HG03103 (cell line): ENCODE results near the gene CCDC87.
A peak's percentile ranks its signal among the peaks of the same experiment; 100 is the strongest.
"Not testable (repeated sequence)": the region's sequence is repeated elsewhere in the genome, so short reads cannot be mapped to it uniquely, and the experiment has no call there.

ENCODE experiments used
- ATAC-seq: cut with Tn5 transposase; IDR thresholded peaks from one replicate; pipeline ENCODE4 v1.9.1; 2021; ENCODE audit warnings: low read depth; ENCODE audit not compliant: unreplicated experiment

Gene CCDC87

GRCh38 chr11:66616379-66617154, 23.7 kb upstream of the CCDC87 start, which contains the start of gene RBM14:
Gene RBM14 (plus strand): TSS chr11:66616630. CDS start chr11:66616721, 91 bp downstream.
- peak; percentile 87 for ATAC-seq

- ATAC-seq, result no peak
Measured at GRCh38 chr11:66614073-66614472, 21.2 kb upstream of the CCDC87 start.

- ATAC-seq, result no peak
Measured at GRCh38 chr11:66612458-66612857, 19.6 kb upstream of the CCDC87 start.

DNA sequence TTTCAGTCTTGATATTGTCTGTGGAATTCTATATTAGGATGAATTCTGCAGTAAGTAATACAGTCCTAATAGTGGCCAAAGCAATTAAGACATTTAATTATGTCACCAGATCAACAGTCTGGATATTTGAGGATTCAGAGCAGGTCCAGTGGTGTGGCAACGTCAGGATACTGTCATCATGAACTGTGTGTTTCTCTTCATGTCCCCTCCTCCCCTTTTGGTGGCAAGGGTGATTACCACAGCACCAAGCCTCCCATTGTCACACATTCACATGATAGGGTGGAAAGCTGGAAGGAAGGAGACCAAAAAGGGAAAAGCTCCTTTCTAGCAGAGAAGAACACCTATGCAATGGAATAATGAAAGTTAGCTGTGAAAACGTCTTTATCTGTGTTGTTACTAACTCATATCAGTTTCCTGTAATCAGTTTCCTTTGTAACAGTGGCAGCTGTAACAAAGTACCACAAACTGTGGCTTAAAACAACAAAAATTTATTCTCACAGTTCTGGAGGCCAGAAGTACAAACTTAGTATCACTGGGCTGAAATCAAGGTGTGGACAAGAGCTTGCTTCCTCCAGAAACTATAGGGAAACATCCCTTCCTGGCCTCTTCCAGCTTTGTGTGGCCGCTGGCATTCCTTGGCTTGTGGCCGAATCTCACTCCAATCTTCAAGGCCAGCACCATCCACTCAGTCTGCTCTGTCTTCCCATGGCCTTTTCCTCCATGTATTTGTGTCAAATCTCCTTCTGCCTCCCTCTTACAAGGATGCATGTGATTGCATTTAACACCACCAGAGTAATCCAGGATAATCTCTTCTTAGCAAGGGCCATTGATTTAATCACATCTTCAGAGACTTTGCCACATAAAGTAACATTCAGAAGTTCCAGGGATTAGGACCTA, 17.1 kb upstream of the CCDC87 start:
- ATAC-seq, result no peak

- ATAC-seq, result no peak
Measured at GRCh38 chr11:66607126-66607834, 14.4 kb upstream of the CCDC87 start.

- ATAC-seq, result not testable (repeated sequence)
Measured at GRCh38 chr11:66606608-66607007, 13.7 kb upstream of the CCDC87 start.

- no peak for ATAC-seq
Measured at GRCh38 chr11:66604155-66604554, 11.3 kb upstream of the CCDC87 start.

DNA sequence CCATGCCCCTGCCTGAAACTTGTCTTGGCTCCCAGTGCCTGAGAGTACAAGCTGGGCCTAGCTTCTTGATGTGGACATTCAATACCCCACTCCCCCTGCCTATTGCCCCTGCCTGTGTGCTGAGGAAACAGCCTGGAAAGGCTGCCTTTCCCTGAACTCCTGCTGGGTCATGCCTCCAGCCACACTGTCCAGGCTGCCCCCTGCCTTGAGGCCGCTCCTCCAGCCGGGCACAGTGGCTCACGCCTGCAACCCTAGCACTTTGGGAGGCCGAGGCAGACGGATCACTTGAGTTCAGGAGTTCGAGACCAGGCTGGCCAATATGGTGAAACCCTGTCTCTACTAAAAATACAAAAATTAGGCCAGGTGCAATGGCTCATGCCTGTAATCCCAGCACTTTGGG, 10.2 kb upstream of the CCDC87 start:
- ATAC-seq, result no peak

GRCh38 chr11:66600631-66601233, 7.9 kb upstream of the CCDC87 start:
- no peak for ATAC-seq

GRCh38 chr11:66600219-66600618, 7.4 kb upstream of the CCDC87 start:
- no peak for ATAC-seq

- ATAC-seq, result no peak
Measured at GRCh38 chr11:66598993-66599392, 6.1 kb upstream of the CCDC87 start.

GRCh38 chr11:66595245-66595904, 2.5 kb upstream of the CCDC87 start:
- ATAC-seq, result no peak

DNA sequence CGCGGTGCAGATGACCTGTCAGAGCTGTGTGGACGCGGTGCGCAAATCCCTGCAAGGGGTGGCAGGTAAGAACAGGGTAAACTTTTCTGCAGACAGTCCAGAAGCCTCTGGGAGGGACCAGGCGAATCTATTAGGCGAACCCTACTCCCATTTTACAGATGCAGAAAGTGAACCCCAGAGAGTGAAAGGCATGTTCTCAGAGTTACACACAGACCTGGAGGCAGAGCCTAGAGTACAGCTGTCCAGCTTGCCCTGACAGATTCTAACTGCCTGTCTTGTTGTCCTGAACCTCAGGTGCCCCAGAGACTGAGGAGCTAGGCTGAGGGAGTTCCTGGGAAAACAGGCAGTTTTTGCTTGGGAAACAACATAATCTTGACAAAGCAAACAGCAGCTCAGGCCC, 787 bp upstream of the CCDC87 start:
- ATAC-seq, result no peak

DNA sequence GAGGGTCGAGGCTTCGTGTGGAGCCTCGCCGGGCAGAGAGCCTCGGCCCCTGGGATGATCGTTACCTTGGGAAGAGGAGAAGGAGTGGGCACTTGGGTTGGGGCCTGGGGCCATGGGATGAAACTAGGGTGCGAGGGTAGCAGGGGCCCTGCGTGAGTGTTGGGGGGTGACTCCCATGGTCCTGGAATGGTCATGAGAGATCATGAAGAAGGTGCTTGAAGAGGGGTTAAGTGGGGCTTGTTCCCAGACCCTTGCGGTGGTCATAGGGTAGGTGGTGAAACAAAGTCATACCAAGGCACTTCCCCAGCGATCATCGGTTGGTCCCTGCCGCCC, 406 bp upstream of the CCDC87 start:
- no peak for ATAC-seq

- ATAC-seq, result no peak
Measured at GRCh38 chr11:66591175-66591574, 1.7 kb downstream of the CCDC87 start.

DNA sequence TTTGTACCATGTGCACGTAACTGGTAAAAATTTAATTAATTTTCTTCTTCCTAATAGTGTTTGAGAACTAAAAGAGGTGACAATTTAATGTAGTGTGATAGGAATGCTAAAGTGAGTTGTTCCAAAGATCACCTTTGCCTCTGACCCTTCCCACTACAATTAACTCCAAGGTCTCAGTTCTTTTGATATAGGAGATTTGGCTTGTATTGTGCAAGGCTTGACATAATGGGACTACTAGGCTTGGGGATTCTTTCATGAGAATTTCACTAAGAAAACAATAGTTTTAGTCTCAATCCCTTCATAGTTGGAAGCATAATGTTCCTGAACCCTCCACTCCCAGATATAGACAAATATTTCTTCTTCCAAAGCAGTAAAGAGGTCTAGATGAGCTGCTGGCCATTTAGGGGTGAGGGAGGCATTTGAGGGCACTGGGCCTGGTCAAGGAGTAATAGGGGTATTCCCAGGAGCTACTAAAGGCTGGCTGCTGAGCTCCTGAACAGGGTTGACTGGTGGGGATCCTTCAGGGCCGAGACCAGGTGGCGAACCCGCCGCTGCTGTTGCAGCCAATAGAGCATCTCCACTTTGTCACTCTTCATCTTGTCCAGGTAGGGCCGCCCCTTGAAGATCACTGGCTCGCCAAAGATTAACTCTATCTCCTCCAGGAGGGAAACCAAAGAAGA, 2.7 kb downstream of the CCDC87 start:
- ATAC-seq, result no peak

- not testable (repeated sequence) for ATAC-seq
Measured at GRCh38 chr11:66589315-66589714, 3.5 kb downstream of the CCDC87 start.

DNA sequence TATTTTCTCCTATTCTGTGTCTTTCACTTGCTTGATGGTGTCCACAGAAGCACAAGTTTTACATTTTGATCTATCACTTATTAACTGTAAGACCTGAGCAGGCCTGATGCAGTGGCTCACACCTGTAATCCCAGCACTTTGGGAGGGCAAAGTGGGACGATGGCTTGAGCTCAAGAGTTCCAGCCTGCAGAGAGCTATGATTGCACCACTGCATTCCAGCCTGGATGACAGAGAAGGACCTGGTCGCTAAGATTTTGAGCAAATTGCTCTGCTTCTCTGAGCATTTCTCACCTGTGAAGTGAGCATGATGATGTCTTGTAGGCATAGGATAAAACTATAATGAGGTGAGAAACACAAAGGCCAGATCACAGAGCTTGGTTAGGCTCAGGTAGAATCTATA, 6.7 kb downstream of the CCDC87 start:
- ATAC-seq, result no peak

- ATAC-seq, result not testable (repeated sequence)
Measured at GRCh38 chr11:66585447-66585846, 7.4 kb downstream of the CCDC87 start.
